Upper lobe of left lung (tissue), 4 donors: ENCODE data around the gene DPF3.

ENCODE experiments used
- CTCF ChIP-seq, 6 experiments: fragments of 450-650 bp in 4 of 6; fragments of 200-600 bp in 2 of 6; sonication (generic) in 2 of 6; IDR thresholded peaks; one replicate each; pipeline ENCODE4 v1.5.1; 2016 to 2019; ENCODE audit warnings: antibody characterized with exemption in 6 of 6
- EP300 ChIP-seq, 4 donors: sonication (generic); formaldehyde crosslinking; IDR thresholded peaks; one replicate each; pipeline ENCODE4 v1.5.1; 2017; ENCODE audit warnings: antibody characterized with exemption in 4 of 4, control low read depth in 2 of 4
- POLR2A ChIP-seq, 4 donors: fragments of 450-650 bp; IDR thresholded peaks; one replicate each; pipeline ENCODE4 v1.5.1; 2016 to 2017; ENCODE audit warnings: antibody characterized with exemption in 4 of 4, mild to moderate bottlenecking in 2 of 4

GRCh38 chr14:72717220-72717619 lies 176.7 kb downstream of the DPF3 start:
- no peak for TF ChIP-seq CTCF (IDR thresholded peaks at IDR 0.05)
- no peak for TF ChIP-seq POLR2A (IDR thresholded peaks at IDR 0.05)
- no peak for TF ChIP-seq EP300 (IDR thresholded peaks at IDR 0.05)
